Activated CD8-positive, alpha-beta memory T cell treated with anti-CD3 and anti-CD28 coated beads for 48 hours (primary cell): ENCODE results near the gene PFKL.

Experiments used
- DNase-seq, 3 experiments: peaks; one replicate each; pipeline ENCODE4 v3.0.0-alpha.2; 2020; ENCODE audit warnings: low read depth in 2 of 3, low spot score in 2 of 3

The PFKL gene

GRCh38 chr21:44326272-44326647, 26.4 kb downstream of the PFKL start:
- no peak for DNase-seq

GRCh38 chr21:44326716-44327602, 27.1 kb downstream of the PFKL start:
- no peak for DNase-seq

GRCh38 chr21:44327603-44327974, 27.7 kb downstream of the PFKL start:
- no peak for DNase-seq

- no peak for DNase-seq
These were observed 28.5 kb downstream of the PFKL start for GRCh38 chr21:44328242-44328895.

DNA sequence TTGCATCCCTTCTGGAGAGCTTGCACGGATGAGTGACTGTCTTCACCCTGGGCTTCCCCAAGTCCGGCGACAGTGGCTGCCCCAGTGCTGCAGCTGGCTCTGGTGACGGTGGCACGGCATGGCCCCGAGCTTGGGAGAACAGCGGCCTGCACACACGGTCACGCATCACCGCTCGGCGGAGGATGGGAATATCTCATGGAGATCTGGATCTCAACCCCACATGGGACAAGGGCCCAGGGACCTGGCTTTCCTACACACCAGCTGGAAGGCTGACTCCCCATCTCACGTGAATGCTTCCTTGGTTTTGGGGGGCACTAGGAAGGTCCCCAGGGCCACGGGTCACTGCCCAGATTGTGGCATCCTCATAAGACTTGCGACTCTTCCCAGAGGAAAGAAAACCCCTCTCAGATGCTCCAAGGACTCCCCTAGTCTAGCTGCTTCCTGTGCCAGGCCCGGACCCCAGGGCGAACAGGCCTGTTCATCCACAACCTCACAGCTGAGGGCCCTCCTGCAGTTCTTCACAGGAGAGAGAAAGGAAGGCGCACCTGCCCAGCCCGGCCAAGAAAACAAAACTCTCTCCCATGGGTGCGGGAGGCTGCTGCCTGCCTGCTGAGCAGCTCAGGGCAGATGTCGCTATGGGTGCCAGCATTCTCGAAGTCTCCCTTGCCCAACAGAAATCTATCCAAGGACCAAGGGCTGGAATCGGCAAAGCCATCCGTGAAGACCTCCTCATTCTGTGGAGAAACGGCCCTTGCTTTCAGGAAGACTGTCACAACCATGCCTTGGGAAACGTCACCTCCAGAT, 29.4 kb downstream of the PFKL start:
- no peak for DNase-seq

DNA sequence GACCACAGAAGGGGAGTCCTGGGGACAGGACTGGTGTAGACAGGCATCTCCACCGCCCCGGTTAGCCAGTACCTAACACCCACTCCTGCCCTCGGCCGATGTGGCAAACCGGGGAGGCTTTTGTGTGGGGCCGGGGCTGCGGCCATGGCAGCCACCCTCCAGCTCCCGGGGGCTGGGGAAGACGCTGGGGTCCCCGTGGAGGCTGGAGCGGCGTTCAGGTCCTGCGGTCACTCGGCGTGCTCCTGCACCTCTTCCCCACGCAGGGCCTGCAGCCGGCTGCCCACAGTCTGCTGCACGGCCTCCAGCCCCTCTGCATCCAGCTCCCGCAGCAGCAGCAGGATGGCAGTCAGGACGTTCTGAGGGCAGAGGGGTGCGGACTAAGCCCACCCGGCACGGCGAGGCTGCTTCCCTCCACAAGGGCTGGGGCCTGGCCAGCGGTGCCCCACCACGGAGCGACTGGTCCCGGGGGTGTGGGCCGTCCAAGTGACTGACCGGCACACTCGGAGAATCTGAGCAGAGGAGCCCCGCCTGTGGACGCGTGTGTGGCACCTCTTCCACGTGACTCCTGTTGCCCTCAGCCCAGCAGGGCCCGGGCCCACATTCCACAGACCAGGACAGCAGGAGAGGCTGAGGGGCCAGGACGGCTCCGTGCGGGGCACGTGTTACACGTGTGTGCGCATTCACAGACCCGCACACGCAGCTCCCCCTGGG, 30.3 kb downstream of the PFKL start:
- no peak for DNase-seq

DNA sequence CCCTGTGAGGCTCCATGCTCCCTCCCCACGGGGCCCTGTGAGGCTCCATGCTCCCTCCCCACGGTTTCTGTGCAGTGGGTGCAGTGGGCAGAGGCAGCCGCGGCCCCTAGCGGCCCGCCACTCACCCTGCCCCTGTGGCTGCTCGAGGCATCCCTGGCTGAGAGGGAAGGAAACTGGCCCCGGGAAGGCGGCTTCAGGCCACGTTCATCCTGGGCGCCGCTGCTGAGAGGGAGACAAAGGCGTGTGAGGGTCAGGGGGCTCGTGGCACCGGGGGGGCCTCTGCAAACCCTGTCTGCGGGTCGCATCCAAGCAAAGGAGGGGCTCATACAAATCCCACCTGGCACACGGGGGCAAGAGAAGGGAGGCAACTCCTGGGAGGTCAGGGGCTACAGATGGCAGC, 30.8 kb downstream of the PFKL start:
- DNase-seq, result no peak

DNA sequence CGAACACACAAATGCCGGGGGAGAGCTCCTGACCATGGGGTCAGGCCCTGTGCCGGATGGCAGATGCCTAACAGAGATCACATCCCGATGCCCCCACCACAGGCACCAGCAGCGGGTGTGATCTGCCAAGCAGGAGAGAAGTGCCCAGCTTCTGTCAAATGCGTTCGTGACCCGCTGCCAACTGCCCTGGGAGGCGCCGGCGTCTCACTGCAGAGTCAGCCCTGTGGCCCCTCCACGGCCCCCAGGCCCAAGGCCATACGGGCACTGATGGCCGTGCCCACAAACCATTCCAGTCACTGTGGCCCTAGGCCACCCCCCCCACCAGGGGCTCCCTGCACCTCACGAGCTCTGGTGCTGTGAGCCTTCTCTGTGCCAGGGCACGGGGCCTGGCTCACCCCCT, 31.4 kb downstream of the PFKL start:
- DNase-seq, result no peak

GRCh38 chr21:44331650-44332307, 31.9 kb downstream of the PFKL start:
- DNase-seq, result no peak

GRCh38 chr21:44332383-44332782, 32.5 kb downstream of the PFKL start:
- no peak for DNase-seq

GRCh38 chr21:44332965-44333364, 33.1 kb downstream of the PFKL start:
- DNase-seq, result no peak

GRCh38 chr21:44333509-44334328, 33.9 kb downstream of the PFKL start:
- DNase-seq, result no peak

- no peak for DNase-seq
These were observed 34.6 kb downstream of the PFKL start for GRCh38 chr21:44334329-44335030.

DNA sequence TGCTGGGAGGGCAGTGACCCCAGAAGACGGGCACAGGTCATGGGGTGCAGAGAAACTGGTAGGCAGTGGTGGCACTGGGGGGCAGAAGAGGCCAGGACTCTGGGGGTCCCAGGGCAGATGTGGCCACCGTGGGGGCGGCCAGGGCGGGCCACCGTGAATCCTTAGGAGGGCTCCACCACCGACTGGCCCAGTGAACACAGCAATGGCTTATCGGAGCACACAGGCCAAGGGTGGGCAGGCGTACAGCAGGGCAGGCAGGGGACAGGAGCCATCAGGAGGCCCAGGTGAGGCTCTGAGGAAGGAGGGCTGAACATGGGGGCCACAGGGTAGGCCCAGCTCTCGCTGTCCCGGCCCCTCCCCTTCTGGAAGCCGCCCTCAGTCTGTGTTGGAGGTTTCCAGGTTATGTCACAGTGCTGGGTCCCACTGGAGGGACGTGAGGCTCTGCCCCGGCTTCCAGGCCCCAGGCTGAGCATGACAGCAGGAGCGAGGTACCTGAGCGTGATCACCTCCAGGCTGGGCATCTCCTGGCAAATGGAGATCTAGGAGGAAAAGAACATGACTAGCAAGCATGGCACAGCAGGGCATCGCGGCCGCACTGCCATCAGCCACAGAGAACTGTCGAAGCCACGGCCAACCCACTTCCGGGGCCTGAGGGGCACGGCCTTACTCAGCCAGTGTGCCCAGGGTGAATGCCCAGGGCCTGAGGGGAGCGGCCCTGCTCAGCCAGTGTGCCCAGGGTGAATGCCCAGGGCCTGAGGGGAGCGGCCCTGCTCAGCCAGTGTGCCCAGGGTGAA, 35.6 kb downstream of the PFKL start:
- no peak for DNase-seq

DNA sequence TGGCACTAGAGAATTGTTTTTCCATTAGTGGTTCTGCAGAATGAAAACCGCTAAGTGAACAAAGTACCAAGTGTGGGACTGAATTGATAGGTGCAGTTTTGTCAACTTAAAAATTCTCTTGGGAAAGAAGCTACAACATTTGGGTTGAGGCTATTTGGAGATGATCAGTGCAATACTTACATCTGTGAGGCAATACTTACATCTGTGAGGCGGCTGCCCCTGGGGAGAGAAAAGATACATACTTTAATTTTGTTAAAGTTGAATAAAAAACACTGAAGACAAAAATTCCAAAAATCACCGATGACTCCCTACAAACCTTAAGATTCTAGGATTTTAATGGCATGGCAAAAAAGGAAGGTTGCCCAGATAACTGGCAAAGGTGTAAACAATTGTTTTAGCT, 37.6 kb downstream of the PFKL start:
- DNase-seq, result no peak

DNA sequence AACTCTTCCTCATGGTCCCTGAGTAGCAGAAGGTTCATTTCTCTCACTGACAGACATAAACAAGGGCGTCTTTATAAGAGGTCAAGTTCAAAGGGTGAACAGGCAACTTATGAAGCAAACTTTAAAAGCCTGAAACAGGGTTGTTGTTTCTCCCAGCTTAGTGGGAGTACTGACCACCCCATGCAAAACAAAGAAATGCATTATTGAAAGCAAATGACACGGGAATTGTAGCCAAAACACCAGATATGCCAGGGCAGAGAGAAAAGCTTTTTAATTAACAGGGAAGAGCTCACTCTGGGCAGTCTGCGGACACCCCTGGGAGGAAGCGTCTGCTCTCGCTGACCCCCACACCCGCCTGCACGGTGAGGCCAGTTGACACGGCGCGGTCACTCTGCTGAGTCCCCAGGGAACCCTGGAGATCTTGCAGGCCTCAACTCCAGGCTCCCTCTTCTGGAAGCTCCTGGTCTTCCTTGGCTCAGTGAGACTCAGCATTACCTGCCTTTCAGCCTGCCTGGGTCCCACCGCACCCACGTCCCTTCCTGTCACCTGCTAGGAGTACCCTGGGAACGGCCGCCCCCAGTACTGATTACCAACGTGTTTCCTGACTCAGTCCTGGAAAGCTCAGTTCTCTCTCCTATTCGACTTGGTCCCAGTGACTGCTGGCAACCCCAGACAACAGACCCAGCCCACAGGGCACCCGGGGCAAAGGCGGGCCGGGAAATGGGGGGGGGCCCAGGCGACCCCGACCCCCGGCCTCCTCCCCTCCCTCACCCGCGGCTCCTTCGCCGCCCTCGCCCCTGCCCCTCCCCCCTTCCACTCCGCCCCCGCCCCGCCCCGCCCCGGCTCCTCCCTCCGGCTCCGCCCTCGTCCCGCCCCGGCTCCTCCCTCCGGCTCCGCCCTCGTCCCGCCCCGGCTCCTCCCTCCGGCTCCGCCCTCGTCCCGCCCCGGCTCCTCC, 38.4 kb downstream of the PFKL start:
- DNase-seq, result no peak
